OCI-LY1 (cell line): ENCODE data around the gene ZDHHC4.

Experiments used
- H2AFZ ChIP-seq: fragments of 200-600 bp; sonication (generic), shearing (Covaris generic); 2 replicates; pipeline ENCODE4 v1.6.0; 2014; ENCODE audit warnings: antibody characterized with exemption, mild to moderate bottlenecking, low read length
- H3F3A ChIP-seq: fragments of 200-600 bp; sonication (generic), shearing (Covaris generic); 2 replicates; pipeline ENCODE4 v1.6.0; 2014; ENCODE audit warnings: mild to moderate bottlenecking, antibody characterized with exemption, low read length, moderate library complexity; ENCODE audit not compliant: insufficient read depth
- H3K27ac ChIP-seq: fragments of 200-600 bp; sonication (generic); 2 replicates; pipeline ENCODE4 v1.5.1; 2014; ENCODE audit warnings: low read length, mixed run types, mild to moderate bottlenecking, low read depth; ENCODE audit not compliant: poor library complexity, severe bottlenecking
- H3K27me3 ChIP-seq: fragments of 200-600 bp; sonication (generic); 2 replicates; pipeline ENCODE4 v1.6.0; 2014; ENCODE audit warnings: antibody characterized with exemption, mild to moderate bottlenecking, low read length, moderate library complexity; ENCODE audit not compliant: insufficient read depth
- H3K36me3 ChIP-seq: fragments of 200-600 bp; sonication (generic); 2 replicates; pipeline ENCODE4 v1.6.1; 2014; ENCODE audit warnings: mild to moderate bottlenecking, antibody characterized with exemption, low read length, moderate library complexity, mixed read lengths; ENCODE audit not compliant: insufficient read depth
- H3K4me1 ChIP-seq: fragments of 200-600 bp; sonication (generic); 2 replicates; pipeline ENCODE4 v1.5.1; 2014; ENCODE audit warnings: mild to moderate bottlenecking, low read length, moderate library complexity; ENCODE audit not compliant: insufficient read depth, severe bottlenecking
- H3K4me2 ChIP-seq: fragments of 200-600 bp; sonication (generic), shearing (Covaris generic); 2 replicates; pipeline ENCODE4 v1.6.1; 2014; ENCODE audit warnings: low read length
- H3K4me3 ChIP-seq: fragments of 200-600 bp; sonication (generic); 2 replicates; pipeline ENCODE4 v1.5.1; 2014; ENCODE audit warnings: low read length, low read depth, mild to moderate bottlenecking, mixed read lengths; ENCODE audit not compliant: poor library complexity, severe bottlenecking
- H3K79me2 ChIP-seq: fragments of 200-600 bp; shearing (Covaris generic); 2 replicates; pipeline ENCODE4 v1.6.1; 2016; ENCODE audit warnings: mixed run types, low read length, mixed read lengths; ENCODE audit not compliant: insufficient read depth
- H3K9ac ChIP-seq: fragments of 200-600 bp; sonication (generic), shearing (Covaris generic); 2 replicates; pipeline ENCODE4 v1.6.1; 2014; ENCODE audit warnings: mild to moderate bottlenecking, low read length, mixed read lengths
- H3K9me2 ChIP-seq: fragments of 200-600 bp; sonication (generic), shearing (Covaris generic); 2 replicates; pipeline ENCODE4 v1.6.1; 2014; ENCODE audit warnings: low read depth, mild to moderate bottlenecking, low read length, mixed read lengths
- H3K9me3 ChIP-seq: fragments of 200-600 bp; shearing (Covaris generic); 2 replicates; pipeline ENCODE4 v1.6.1; 2014; ENCODE audit warnings: low read length, mixed read lengths
- H4K20me1 ChIP-seq: fragments of 200-600 bp; sonication (generic), shearing (Covaris generic); 2 replicates; pipeline ENCODE4 v1.6.0; 2016; ENCODE audit warnings: mild to moderate bottlenecking, low read length; ENCODE audit not compliant: insufficient read depth
- CTCF ChIP-seq: fragments of 200-600 bp; sonication (generic), shearing (Covaris generic); IDR thresholded peaks from 2 replicates; pipeline ENCODE4 v1.5.1; 2017; ENCODE audit warnings: mild to moderate bottlenecking, antibody characterized with exemption, low read length, moderate library complexity, mixed read lengths
- EZH2 ChIP-seq: fragments of 200-600 bp; sonication (generic), shearing (Covaris generic); IDR thresholded peaks from 2 replicates; pipeline ENCODE4 v1.8.0; 2017; ENCODE audit warnings: borderline replicate concordance, mixed run types, mild to moderate bottlenecking, antibody characterized with exemption, low read length, moderate library complexity, mixed read lengths

Gene ZDHHC4

GRCh38 chr7:6615723-6616555 lies 38.7 kb downstream of the ZDHHC4 start:
- no peak overlapping the region for H2AFZ ChIP-seq
- H3K27me3 ChIP-seq: peaks cover 9% of the 10 kb centered on the region; the same call in 1 of the 2 replicates
- H3K9me3 ChIP-seq: no peaks in the 10 kb centered on the region
- H3K79me2 ChIP-seq: no peaks in the 10 kb centered on the region
- H3K4me3 ChIP-seq: peak overlapping the region; percentile 22
- no peaks in the 10 kb centered on the region for H3F3A ChIP-seq
- H4K20me1 ChIP-seq: no peaks in the 10 kb centered on the region
- peaks cover 7% of the 10 kb centered on the region for H3K4me1 ChIP-seq
- no peaks in the 10 kb centered on the region; the same call in 1 of the 2 replicates for H3K36me3 ChIP-seq
- TF ChIP-seq CTCF (no peak), EZH2 (no peak)
- H3K9ac ChIP-seq: no peak overlapping the region
- no peak overlapping the region for H3K27ac ChIP-seq
- H3K9me2 ChIP-seq: no peaks in the 10 kb centered on the region
- no peak overlapping the region for H3K4me2 ChIP-seq

- peaks cover 9% of the 10 kb centered on the region; the same call in 1 of the 2 replicates for H3K27me3 ChIP-seq
- TF ChIP-seq EZH2 (no peak), CTCF (no peak)
Measured at GRCh38 chr7:6616854-6617643, 39.8 kb downstream of the ZDHHC4 start.

GRCh38 chr7:6618621-6619020 lies 41.4 kb downstream of the ZDHHC4 start:
- Histone ChIP-seq H3K9me3 (no peaks in the 10 kb centered on the region), H3F3A (no peaks in the 10 kb centered on the region), H3K9me2 (no peaks in the 10 kb centered on the region), H3K27me3 (peaks cover 9% of the 10 kb centered on the region; the same call in 1 of the 2 replicates), H4K20me1 (no peaks in the 10 kb centered on the region), H3K4me1 (peaks cover 13% of the 10 kb centered on the region), H3K36me3 (no peaks in the 10 kb centered on the region), H2AFZ (no peak overlapping the region), H3K4me2 (no peak overlapping the region), H3K9ac (no peak overlapping the region), H3K79me2 (no peaks in the 10 kb centered on the region), H3K4me3 (no peak overlapping the region), H3K27ac (no peak overlapping the region)
- TF ChIP-seq CTCF (no peak), EZH2 (no peak)

More at GRCh38 chr7:6616854-6617643, 39.8 kb downstream of the ZDHHC4 start:
- Histone ChIP-seq H3K36me3 (no peaks in the 10 kb centered on the region), H3K27ac (no peak overlapping the region), H2AFZ (no peak overlapping the region), H3K9me2 (no peaks in the 10 kb centered on the region), H3K9ac (no peak overlapping the region), H3K9me3 (no peaks in the 10 kb centered on the region), H3K79me2 (no peaks in the 10 kb centered on the region), H3K4me1 (peaks cover 11% of the 10 kb centered on the region), H3K4me3 (no peak overlapping the region), H4K20me1 (no peaks in the 10 kb centered on the region), H3F3A (no peaks in the 10 kb centered on the region), H3K4me2 (no peak overlapping the region)
